GM21447 (cell line): ENCODE measurements around the gene PISD.

Experiments used
- ATAC-seq: cut with Tn5 transposase; IDR thresholded peaks from one replicate; pipeline ENCODE4 v1.9.1; 2021; ENCODE audit not compliant: unreplicated experiment

The PISD gene

GRCh38 chr22:31575190-31575589 is 86.8 kb downstream of the PISD start:
- ATAC-seq: no peak

- ATAC-seq: no peak
These were observed 87.9 kb downstream of the PISD start for GRCh38 chr22:31574055-31574670.

GRCh38 chr22:31572939-31573338 is 89.1 kb downstream of the PISD start:
- ATAC-seq: no peak

GRCh38 chr22:31569126-31569525 is 92.9 kb downstream of the PISD start:
- ATAC-seq: no peak
